Body of pancreas (tissue), 4 donors: ENCODE data around the gene MYCBPAP. TPM values are rescaled to one million over a fixed set of nuclear protein-coding genes. Genes with fewer than 3 reads are reported as not detected.

Source experiments
- ATAC-seq: fragments of 150-250 bp; one replicate; pipeline ENCODE4 v1.9.1; 2016
- DNase-seq, 4 donors: peaks; one replicate each; pipeline ENCODE4 v3.0.0-alpha.2; 2019
- H3K27ac ChIP-seq, 4 donors: fragments of 200-600 bp; sonication (generic); 1 replicate in 3 of 4; 2 replicates in 1 of 4; pipeline versions ENCODE4 v1.5.1 to v1.6.1; 2016 to 2019; ENCODE audit warnings: mild to moderate bottlenecking in 1 of 4, mixed read lengths in 1 of 4, moderate library complexity in 1 of 4
- H3K27me3 ChIP-seq, 2 donors: fragments of 200-600 bp; sonication (generic); one replicate each; pipeline ENCODE4 v1.6.0; 2016; ENCODE audit warnings: mild to moderate bottlenecking in 1 of 2
- H3K36me3 ChIP-seq, 2 donors: fragments of 200-600 bp; sonication (generic); replicated peaks in 1 of 2; 2 replicates each; pipeline ENCODE4 v1.5.1; 2016; ENCODE audit warnings: low read depth in 2 of 2; ENCODE audit not compliant: insufficient read depth in 1 of 2
- H3K4me1 ChIP-seq: fragments of 200-600 bp; sonication (generic); one replicate; pipeline ENCODE4 v1.6.0; 2016
- H3K4me3 ChIP-seq, 2 donors: fragments of 200-600 bp; sonication (generic); 1 replicate in 1 of 2; 2 replicates in 1 of 2; pipeline ENCODE4 v1.5.1; 2016 to 2019
- H3K9me3 ChIP-seq, 3 donors: fragments of 200-600 bp; sonication (generic); 1 replicate in 2 of 3; 2 replicates in 1 of 3; pipeline ENCODE4 v1.5.1; 2016
- POLR2A ChIP-seq, 3 donors: fragments of 450-650 bp; IDR thresholded peaks; one replicate each; pipeline ENCODE4 v1.6.1; 2016; ENCODE audit warnings: antibody characterized with exemption in 3 of 3, mild to moderate bottlenecking in 2 of 3
- WGBS, 2 donors: methylation state at CpG; one replicate each; pipeline ENCODE4 v1.1.5; 2017; 5-methylcytosine and 5-hydroxymethylcytosine counted together
- intact Hi-C: fragments of 100-400 bp; cut with DNase I; formaldehyde crosslinking; loops from one replicate; pipeline ENCODE4 v1.15.1; 2023
- total RNA-seq, 2 donors: library from RNA; depleted of rRNA; stranded (reverse); fragments of >200 nt; gene quantifications; one replicate each; pipeline ENCODE4 v1.1.0, GENCODE V29; 2016
- TF ChIP-seq, protein P1 (sequence below), 7 experiments: fragments of 450-650 bp in 4 of 7; fragments of 200-600 bp in 3 of 7; sonication (generic) in 3 of 7; IDR thresholded peaks; one replicate each; pipeline ENCODE4 v1.5.1; 2016 to 2019; ENCODE audit warnings: antibody characterized with exemption in 7 of 7

Gene MYCBPAP
- total RNA-seq, 2 donors from 2014 or later, result 0.33 TPM; not detected in 1

DNA sequence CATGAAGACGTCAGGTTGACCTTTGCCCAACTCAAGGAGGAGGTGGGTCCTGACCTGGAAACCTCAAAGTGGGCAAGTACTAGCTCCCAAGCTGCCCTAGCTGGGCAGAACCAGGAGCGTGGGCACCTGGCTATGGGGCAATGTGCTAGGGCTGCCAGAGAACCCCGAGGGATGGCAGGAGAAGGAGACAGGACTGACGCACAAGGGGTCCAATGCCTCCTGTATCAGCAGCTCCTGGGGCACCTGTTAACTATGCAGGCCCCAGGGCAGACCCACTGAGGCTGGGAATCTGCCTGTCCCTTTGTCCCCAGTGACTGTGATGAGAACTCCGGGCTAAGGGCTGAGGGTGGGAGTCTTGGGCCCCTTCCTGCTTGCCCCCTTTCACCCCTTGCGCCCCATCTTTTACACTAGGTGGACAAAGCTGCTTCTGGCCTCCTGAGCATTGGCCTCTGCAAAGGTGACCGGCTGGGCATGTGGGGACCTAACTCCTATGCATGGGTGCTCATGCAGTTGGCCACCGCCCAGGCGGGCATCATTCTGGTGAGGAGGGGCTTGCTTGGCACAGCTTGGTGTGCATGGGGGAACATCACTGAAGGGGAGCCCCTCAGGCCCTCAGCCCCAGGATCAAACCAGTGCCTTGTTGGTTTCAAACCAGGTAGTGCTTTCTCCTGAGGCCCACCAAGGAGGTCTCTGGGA is 47.3 kb upstream of the MYCBPAP start:
- ATAC-seq, result no peak
- intact Hi-C loops, result no loop called here
- Histone ChIP-seq H3K27ac (no peak overlapping the region), H3K4me3 (no peak overlapping the region), H3K27me3 (no peaks in the 10 kb centered on the region), H3K4me1 (peaks cover 10% of the 10 kb centered on the region), H3K9me3 (no peaks in the 10 kb centered on the region), H3K36me3 (no peaks in the 10 kb centered on the region)
- DNase-seq, result no peak
- WGBS, 2 donors, result 83 to 100% methylated on average over 3 to 9 of the region's 9 CpGs
- TF ChIP-seq, protein P1, sequence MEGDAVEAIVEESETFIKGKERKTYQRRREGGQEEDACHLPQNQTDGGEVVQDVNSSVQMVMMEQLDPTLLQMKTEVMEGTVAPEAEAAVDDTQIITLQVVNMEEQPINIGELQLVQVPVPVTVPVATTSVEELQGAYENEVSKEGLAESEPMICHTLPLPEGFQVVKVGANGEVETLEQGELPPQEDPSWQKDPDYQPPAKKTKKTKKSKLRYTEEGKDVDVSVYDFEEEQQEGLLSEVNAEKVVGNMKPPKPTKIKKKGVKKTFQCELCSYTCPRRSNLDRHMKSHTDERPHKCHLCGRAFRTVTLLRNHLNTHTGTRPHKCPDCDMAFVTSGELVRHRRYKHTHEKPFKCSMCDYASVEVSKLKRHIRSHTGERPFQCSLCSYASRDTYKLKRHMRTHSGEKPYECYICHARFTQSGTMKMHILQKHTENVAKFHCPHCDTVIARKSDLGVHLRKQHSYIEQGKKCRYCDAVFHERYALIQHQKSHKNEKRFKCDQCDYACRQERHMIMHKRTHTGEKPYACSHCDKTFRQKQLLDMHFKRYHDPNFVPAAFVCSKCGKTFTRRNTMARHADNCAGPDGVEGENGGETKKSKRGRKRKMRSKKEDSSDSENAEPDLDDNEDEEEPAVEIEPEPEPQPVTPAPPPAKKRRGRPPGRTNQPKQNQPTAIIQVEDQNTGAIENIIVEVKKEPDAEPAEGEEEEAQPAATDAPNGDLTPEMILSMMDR (IDR thresholded peaks at IDR 0.05), result no peak
- no peak for TF ChIP-seq POLR2A (IDR thresholded peaks at IDR 0.05)

DNA sequence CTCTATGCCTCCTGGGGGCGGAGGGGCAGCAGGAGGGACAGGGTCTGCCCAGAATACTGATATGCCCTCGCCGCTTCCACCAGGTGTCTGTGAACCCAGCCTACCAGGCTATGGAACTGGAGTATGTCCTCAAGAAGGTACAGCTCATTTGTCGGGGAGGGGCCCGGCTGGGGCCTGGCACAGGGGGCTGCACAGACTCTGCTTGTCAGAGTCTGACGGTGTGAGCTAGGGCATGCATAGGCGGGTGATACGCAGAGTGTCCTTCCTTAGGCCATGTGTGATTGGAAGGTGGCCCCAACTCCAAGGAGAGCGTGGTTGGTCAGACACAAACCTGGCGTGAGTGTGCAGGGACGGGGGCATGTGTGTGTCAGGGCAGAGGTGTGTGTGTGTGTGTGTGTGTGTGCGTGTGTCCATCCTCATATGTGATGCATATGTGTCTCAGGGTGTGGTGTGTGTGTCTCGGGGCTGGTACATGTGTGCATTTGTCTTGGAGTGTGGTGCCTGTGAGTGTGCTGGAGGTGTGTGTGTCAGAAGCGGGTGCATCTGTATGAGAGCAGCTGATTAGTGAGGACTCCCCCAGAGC is 46.6 kb upstream of the MYCBPAP start:
- intact Hi-C loops, result no loop called here
- WGBS, 2 donors, result 87 to 90% methylated on average over 12 to 14 of the region's 14 CpGs
- Histone ChIP-seq H3K4me3 (no peak overlapping the region), H3K4me1 (peaks cover 10% of the 10 kb centered on the region), H3K36me3 (no peaks in the 10 kb centered on the region), H3K27me3 (no peaks in the 10 kb centered on the region), H3K9me3 (no peaks in the 10 kb centered on the region), H3K27ac (no peak overlapping the region)
- no peak for DNase-seq
- no peak for TF ChIP-seq POLR2A (IDR thresholded peaks at IDR 0.05)
- TF ChIP-seq, protein P1 (IDR thresholded peaks at IDR 0.05), result no peak
- no peak for ATAC-seq

DNA sequence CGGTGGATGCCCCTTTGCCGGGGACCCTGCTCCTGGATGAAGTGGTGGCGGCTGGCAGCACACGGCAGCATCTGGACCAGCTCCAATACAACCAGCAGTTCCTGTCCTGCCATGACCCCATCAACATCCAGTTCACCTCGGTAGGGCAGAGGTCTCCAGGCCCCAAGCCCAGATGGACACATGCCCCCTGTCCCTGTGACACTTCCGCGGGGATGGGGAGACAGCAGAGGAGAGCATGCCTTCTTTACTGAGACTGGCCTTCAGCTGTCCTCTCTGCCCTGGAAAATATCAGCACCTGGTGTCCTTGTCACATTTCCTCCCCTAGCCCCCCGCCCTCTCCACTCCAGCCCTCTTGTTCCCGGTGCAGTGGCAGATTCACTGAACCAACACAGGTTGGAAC is 45.8 kb upstream of the MYCBPAP start:
- intact Hi-C loops, result no loop called here
- DNase-seq, result no peak
- Histone ChIP-seq H3K36me3 (no peaks in the 10 kb centered on the region), H3K9me3 (no peaks in the 10 kb centered on the region), H3K27ac (no peak overlapping the region), H3K4me1 (peaks cover 10% of the 10 kb centered on the region), H3K4me3 (no peak overlapping the region), H3K27me3 (no peaks in the 10 kb centered on the region)
- TF ChIP-seq, protein P1 (IDR thresholded peaks at IDR 0.05), result no peak
- TF ChIP-seq POLR2A (IDR thresholded peaks at IDR 0.05), result no peak
- ATAC-seq, result no peak
- 33 to 45% methylated on average over 6 to 9 of the region's 9 CpGs for WGBS, 2 donors

DNA sequence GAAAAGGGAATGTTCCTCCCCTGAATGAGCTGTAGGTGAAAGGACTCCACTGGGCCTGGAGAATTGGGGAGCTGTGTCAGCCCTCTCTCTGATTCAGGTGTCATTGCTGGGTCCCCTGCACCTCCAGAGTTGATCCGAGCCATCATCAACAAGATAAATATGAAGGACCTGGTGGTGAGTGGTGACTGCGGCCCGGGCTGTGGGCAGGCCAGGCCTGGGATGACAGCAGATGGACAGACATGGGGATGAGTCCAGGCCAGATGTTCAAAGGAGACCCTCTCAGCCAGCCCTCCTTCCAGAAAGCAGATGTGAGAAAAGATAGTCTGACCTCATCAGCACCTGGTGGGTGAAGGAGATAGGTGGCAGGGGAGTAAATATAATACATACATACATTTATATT is 44.1 kb upstream of the MYCBPAP start:
- no peak for TF ChIP-seq POLR2A (IDR thresholded peaks at IDR 0.05)
- TF ChIP-seq, protein P1 (IDR thresholded peaks at IDR 0.05), result no peak
- H3K27me3 ChIP-seq, result no peaks in the 10 kb centered on the region
- no peaks in the 10 kb centered on the region for H3K9me3 ChIP-seq
- H3K4me1 ChIP-seq, result peaks cover 20% of the 10 kb centered on the region
- no peak for ATAC-seq
- H3K36me3 ChIP-seq, result no peaks in the 10 kb centered on the region
- H3K27ac ChIP-seq, result no peak overlapping the region
- H3K4me3 ChIP-seq, result no peak overlapping the region
- intact Hi-C loops, result no loop called here
- 84 to 93% methylated on average over 3 of the region's 3 CpGs for WGBS, 2 donors
- DNase-seq, result no peak

DNA sequence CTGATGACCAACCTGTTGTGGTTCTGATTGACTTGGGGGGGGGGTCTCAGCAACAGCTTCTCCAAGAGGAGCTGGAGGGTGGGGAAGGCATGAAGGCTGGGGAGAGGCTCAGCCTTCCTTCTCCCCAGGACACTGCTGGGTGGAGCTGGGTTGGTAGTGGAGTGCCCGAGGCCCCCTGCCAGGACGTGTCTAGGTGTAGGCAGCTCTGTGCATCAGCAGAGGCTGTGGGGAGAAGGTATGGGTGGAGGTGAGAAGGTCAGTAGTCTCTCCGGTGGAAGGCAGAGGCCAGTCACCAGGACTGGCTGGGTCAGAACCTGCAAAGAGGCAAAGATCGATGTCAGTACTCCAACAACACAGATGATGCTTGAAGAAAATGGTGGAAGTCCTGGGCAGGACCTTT is 43.5 kb upstream of the MYCBPAP start:
- TF ChIP-seq, protein P1 (IDR thresholded peaks at IDR 0.05), result no peak
- no peak for TF ChIP-seq POLR2A (IDR thresholded peaks at IDR 0.05)
- Histone ChIP-seq H3K4me3 (no peak overlapping the region), H3K4me1 (peaks cover 24% of the 10 kb centered on the region), H3K9me3 (no peaks in the 10 kb centered on the region), H3K27me3 (no peaks in the 10 kb centered on the region), H3K36me3 (no peaks in the 10 kb centered on the region), H3K27ac (no peak overlapping the region)
- DNase-seq, result no peak
- no peak for ATAC-seq
- 86 to 97% methylated on average over 4 of the region's 4 CpGs for WGBS, 2 donors
- intact Hi-C loops, result no loop called here
